GM04504 (cell line): ENCODE measurements around the gene SLC39A11.
"Not testable (repeated sequence)": the region's sequence is repeated elsewhere in the genome, so short reads cannot be mapped to it uniquely, and the experiment has no call there.

Experiments used
- DNase-seq: peaks from one replicate; pipeline ENCODE4 v3.0.0-alpha.2; 2012; ENCODE audit warnings: low read depth

Gene SLC39A11

GRCh38 chr17:72832306-72832705, 260.2 kb downstream of the SLC39A11 start:
- no peak for DNase-seq

GRCh38 chr17:72829883-72830282, 262.6 kb downstream of the SLC39A11 start:
- DNase-seq = no peak

- DNase-seq = no peak
Measured at GRCh38 chr17:72826602-72827001, 265.9 kb downstream of the SLC39A11 start.

- not testable (repeated sequence) for DNase-seq
Measured at GRCh38 chr17:72826059-72826458, 266.4 kb downstream of the SLC39A11 start.

- DNase-seq = no peak
Measured at GRCh38 chr17:72825218-72825617, 267.3 kb downstream of the SLC39A11 start.

- DNase-seq = not testable (repeated sequence)
Measured at GRCh38 chr17:72824267-72824666, 268.2 kb downstream of the SLC39A11 start.

GRCh38 chr17:72822358-72823023, 270.0 kb downstream of the SLC39A11 start:
- DNase-seq = no peak

GRCh38 chr17:72816406-72816805, 276.1 kb downstream of the SLC39A11 start:
- DNase-seq = no peak

- no peak for DNase-seq
Measured at GRCh38 chr17:72813481-72813880, 279.0 kb downstream of the SLC39A11 start.

GRCh38 chr17:72812823-72813222, 279.7 kb downstream of the SLC39A11 start:
- DNase-seq = no peak

- DNase-seq = no peak
Measured at GRCh38 chr17:72811976-72812687, 280.4 kb downstream of the SLC39A11 start.

GRCh38 chr17:72810991-72811508, 281.4 kb downstream of the SLC39A11 start:
- DNase-seq = no peak

GRCh38 chr17:72806011-72806410, 286.5 kb downstream of the SLC39A11 start:
- no peak for DNase-seq

GRCh38 chr17:72804949-72805707, 287.4 kb downstream of the SLC39A11 start:
- no peak for DNase-seq

- no peak for DNase-seq
Measured at GRCh38 chr17:72802726-72803125, 289.8 kb downstream of the SLC39A11 start.

- DNase-seq = no peak
Measured at GRCh38 chr17:72797142-72797541, 295.3 kb downstream of the SLC39A11 start.

GRCh38 chr17:72795941-72796340, 296.5 kb downstream of the SLC39A11 start:
- no peak for DNase-seq

- no peak for DNase-seq
Measured at GRCh38 chr17:72794152-72794551, 298.3 kb downstream of the SLC39A11 start.

GRCh38 chr17:72792771-72793170, 299.7 kb downstream of the SLC39A11 start:
- no peak for DNase-seq

GRCh38 chr17:72790190-72790589, 302.3 kb downstream of the SLC39A11 start:
- DNase-seq = no peak

GRCh38 chr17:72789711-72790110, 302.8 kb downstream of the SLC39A11 start:
- no peak for DNase-seq

- DNase-seq = no peak
Measured at GRCh38 chr17:72788950-72789585, 303.4 kb downstream of the SLC39A11 start.
